GM18858 (cell line): ENCODE measurements around the gene SEMA4C.
A peak's percentile ranks its signal among the peaks of the same experiment; 100 is the strongest.
"Not testable (repeated sequence)": the region's sequence is repeated elsewhere in the genome, so short reads cannot be mapped to it uniquely, and the experiment has no call there.

Source experiments
- ATAC-seq: cut with Tn5 transposase; IDR thresholded peaks from one replicate; pipeline ENCODE4 v1.9.1; 2021; ENCODE audit not compliant: unreplicated experiment

Gene SEMA4C

DNA sequence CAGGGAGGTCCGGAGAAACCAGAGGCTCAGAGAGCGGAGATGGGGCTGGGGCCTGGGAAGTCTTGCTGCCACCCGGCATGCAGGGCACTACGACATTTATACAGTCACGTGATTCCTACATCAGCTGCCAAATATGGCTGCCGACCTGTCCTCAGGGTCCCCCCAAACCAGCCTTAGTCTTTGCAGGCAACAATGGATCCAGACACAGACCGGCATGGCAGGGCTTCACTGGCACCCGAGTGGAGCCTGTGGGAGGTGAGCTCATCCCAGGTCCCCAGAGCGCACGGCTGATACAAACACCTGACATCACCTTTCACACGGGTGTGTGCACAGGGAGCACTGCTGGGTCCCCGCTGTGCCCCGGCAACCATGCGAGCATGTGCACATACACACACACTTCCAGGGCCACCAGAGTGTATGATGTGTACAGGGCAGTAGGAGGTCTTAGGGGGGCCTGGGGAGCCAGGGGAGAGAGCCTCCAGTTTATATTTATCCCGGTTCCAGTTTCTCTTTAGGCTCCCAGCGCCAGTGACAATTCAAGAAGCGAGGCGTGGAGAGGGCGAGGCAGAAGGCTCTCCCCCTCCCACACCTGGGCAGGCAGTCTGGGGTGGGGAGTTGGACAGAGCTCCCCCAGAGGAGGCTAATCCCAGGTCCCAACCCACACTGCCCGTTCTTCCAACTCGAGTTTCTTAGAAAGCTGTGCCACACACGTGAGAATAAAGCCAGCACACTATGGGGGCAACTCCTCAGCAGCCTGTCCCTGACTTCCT is 2.7 kb downstream of the SEMA4C start:
- ATAC-seq, result no peak

DNA sequence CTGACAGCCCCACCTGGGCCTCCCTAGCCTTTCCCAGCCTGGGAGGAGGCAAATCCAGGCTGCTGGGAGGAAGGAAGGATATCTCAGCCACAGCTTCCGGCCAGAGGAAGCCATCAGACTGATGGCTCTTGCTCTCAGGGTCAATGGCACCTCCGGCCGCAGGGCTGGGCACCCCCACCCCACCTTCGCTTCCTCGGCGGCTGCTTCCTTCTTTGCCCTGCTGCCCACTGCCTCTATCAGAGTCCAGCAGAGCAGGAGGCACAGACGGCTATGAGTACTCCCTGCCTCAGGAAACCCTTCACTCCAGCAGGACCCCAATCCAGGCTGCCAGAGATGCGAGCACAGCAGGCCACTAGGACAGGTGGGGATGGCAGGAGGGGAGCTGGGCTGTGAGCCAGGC is 3.3 kb downstream of the SEMA4C start:
- ATAC-seq, result no peak

DNA sequence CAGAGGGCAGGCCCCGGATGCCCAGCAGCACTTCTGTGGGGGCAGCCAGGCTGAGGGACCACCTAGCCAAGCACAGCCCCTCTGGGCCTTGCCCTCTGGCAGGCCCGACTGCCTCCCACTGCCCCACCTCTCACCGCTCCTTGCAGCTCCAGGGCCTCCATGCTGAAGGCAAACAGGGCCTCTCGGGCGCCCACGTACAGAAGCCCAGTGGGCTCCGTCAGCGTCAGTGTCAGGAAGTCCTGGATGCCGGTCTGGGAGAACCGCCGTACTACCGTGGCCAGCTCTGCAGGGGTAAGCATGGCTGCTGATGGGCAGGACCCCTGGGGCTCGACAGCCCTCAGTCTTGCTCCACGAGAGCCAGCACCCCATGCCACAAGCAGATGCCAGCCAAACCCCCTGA is 3.7 kb downstream of the SEMA4C start:
- ATAC-seq, result no peak

DNA sequence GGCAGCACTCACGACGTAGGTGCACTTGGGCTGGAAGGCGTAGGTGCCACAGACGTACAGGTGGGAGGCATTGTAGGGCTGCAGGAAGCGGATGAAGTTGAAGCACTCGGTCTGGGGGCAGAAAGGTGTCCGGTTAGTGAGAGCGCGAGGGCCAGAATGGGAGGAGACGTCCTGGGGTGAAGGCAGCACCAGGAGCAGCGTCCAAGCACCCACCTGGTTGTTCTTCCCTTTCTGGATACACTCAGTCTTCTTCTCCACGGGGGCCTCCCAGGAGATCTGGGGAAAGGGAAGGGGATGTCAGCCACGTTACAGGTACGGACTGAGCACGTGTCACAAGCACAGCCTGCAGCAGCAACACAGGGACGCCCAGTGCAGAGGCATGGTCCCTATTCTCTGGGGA is 4.2 kb downstream of the SEMA4C start:
- no peak for ATAC-seq

DNA sequence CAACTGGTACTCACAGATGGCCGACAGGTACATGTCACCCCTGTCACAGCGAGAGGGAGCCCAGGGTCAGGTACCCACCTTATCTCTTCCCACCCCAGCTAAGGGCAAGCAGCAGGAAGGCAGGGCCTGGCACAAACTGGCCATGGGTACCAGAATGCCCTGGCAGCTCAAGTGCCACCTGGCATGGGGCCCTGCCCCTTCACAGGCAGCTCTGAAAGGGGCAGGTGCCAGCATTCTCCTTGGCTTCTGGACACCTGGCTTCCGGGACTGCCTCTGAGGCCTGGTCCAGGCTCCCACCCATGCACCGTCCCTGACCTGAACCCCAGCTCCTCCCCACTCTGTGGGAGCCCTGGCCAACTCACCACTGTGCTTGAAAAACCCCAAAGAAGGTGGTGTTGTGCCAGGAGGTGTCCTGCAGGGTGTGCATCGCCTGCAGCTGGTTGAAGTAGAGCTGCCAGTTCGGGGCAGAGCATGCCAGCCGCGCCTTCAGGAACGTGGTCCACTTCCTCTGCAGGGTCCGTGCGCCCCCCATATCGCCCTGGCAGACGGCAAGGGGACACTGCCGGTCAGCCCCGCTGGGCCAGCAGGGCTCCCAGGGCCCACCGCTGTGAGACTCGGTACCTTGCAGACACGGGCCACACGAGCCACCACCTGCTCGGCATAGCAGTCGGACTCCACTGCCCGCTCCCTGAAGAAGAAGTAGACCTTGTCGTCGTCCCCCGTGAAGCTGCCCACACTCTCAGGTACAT is 5.4 kb downstream of the SEMA4C start:
- no peak for ATAC-seq

DNA sequence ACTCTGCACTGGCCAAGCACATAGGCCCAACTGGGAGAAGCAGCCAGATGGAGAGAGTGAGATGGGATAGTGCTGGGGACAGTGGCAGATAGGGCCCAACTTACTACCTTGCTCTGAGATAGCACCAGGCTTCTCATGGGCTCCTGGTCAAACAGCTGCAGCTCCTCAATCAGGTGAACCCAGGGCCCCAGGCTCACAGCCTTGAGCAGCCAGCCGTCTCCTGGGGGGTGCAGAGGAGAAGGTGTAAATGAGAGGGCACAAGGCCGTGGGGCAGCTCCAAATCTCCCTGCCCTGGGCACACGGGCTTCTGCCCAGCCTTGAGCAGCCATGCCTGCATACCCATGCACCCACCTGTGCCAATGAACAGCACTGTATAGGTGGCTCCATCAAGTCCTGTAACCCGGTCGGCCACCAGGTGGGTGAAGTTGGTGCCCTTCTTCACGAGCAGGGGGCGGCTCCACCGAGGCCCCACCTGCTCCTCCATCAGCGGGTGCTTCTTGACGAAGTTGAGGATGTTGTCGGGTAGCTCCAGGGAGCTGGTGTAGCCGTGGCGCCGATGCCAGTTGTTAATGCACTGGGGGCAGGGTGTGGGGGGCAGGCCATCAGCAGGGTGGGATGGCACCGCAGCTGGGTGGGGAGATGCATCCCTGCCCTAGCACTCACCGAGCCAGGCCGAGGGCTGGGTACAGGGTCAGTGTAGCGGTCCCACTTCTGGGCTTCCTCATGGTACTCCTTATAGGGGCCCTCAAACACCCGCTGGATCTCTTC is 6.1 kb downstream of the SEMA4C start:
- no peak for ATAC-seq

DNA sequence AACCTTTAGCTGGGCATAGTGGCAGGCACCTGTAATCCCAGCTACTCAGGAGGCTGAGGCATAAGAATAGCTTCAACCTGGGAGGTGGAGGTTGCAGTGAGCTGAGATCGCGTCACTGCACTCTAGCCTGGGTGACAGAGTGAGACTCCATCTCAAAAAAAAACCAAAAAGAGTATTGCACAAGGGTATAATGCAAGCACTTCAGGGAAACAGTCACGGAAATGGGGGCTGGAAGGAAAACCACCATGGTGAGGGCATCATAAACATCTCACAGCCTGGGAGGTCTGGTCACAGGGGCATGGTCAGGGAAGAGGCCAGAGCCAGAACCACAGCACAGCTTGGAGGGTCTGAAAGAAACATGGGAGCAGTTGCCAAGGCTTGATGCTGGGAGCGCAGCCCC is 6.8 kb downstream of the SEMA4C start:
- ATAC-seq, result not testable (repeated sequence)

DNA sequence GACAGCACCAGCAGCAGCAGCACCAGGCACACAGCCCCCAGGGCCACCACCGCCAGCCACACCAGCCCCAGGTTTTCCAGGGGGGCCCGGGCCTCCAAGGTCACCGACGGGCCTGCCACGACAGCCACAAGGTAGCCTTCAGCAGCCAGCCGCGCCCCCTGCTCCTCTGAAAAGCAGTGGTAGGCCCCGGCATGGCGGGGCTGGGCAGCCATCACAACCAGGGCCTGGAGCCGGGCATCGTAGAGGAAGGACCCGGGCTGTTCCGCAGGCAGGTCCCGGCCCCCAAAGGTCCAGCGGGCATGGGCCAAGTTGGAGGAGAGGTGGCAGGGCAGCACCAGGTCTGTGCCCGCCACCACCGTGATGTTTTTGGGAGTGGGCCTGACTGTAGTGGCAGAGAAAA is 8.8 kb downstream of the SEMA4C start:
- ATAC-seq, result no peak

DNA sequence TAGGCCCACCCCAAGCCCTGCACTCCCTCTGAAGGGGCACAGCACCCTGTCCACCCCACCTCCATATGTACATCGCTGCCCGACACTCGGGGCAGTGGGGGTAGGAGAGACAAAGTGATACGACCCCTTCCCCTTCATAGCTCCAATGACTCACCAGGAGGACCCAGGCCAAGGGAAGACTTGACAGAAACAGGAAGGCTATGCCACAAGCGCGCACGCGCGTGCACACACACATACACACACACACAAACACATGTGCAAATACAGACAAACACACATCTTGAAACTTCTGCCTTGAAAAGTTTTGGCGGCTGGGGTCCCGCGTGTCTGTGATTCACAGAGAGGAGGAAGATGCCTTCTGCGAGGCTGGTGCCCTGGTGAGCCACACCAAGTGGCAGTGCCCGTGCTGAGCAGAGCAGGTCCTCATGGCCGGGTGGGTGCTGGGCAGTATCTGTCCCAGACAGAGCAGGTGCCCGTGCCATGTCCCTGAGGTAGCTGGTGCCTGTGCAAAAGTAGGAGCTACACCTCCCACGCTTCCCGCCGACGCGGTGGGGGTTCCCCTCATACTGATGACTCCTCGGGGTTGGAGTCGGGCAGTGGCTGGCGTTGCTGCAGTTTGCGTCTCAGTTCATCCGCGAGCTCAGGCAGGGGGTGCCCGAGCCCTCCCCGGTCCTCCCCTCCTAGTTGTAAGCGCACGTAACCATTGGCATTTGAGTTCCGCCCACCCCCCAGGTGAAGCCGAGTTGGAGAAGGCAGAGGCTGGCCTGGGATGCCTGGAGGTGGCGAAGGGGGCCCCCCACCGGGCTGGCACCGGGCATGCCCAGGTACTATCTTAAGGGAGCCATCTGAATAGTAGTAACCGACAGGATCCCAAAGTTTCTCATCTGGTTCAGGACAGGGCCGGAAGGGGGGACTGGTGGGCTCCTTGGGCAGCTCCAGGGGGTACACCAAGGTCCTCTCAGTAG is 9.5 kb downstream of the SEMA4C start:
- no peak for ATAC-seq

DNA sequence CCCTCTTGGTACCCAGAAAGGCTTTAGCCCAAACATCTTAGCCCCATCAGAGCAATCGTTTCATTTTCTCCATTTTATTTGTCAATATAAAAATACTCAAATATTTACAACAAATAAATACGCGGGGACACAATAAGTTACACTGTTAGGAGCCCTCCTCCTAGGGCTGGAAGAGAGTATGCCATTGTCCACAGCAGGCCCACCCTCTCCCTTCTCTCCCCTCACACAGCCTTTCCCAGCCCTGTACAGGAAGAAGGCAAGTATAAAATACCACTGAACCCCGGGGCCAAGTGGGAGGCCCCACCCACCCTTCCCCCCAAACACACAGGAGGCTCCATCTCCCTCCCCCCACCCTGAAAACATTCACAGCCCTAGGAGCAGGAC is 10.2 kb downstream of the SEMA4C start:
- no peak for ATAC-seq

DNA sequence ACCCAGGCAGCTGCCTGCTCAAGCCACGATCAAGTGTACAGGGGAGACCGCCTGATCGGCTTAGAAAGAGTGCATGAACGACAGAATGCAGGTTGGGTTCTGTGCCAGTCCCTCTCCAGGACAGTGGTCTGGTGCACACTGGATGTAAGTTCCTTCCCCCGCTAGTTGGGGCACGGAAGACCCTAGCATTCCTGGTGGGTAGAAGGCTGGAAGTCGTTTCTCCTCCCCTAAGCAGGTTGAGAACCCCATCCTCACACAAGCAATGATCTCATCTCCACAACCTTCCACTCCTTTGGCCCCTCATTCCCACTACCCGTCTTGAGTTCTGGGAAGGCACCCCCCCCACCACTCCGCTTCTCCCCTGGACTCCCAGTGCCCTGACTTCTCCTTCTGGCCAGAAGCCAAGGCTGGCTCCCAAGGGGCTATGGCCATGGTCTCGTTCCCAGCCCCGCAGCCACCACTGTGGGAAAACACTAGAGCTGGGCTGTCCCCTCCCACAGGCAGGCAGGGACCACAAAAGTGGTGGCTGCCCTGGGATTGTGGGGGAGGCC is 10.7 kb downstream of the SEMA4C start:
- ATAC-seq, result no peak

DNA sequence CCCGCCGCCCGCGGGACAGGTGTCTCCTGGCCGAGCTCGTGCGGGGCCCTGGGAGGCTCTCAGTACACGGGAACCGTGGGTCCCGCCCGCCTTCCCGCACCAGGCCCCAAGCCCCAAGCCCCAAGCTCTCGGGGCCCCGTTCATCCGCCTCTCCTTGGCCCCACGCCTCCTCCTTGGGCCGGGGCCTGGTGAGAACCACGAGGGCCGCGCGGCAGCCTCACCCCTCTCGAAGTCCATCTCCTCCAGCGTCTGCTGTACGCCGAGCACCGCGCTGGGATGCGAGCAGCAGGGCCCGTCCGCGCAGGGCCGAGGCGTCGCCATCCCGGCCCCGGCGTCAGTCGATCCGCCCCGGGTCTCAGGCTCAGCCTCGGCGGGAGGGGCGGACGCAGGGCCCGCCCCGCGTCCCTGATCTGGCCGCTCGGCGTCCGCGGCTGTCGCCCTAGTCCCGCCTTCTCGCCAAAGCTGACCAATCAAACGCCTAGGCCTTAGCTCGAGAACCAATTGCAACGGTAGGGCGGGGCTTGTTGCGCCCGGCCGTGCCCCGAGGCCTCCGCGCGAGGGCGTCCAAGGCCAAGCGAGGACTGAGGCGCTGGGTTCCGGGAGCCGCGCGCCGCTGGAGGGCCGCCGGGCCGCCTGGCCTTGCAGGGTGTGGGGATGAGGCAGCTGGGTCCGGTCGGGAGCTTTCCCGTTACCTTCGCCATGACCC is 12.1 kb downstream of the SEMA4C start, which contains the start of gene ANKRD39:
TSS of gene ANKRD39 (minus strand) at position 350 of the 706 bp plus-strand sequence. CDS start at position 321, 29 bp downstream.
- peak; percentile 92 for ATAC-seq

DNA sequence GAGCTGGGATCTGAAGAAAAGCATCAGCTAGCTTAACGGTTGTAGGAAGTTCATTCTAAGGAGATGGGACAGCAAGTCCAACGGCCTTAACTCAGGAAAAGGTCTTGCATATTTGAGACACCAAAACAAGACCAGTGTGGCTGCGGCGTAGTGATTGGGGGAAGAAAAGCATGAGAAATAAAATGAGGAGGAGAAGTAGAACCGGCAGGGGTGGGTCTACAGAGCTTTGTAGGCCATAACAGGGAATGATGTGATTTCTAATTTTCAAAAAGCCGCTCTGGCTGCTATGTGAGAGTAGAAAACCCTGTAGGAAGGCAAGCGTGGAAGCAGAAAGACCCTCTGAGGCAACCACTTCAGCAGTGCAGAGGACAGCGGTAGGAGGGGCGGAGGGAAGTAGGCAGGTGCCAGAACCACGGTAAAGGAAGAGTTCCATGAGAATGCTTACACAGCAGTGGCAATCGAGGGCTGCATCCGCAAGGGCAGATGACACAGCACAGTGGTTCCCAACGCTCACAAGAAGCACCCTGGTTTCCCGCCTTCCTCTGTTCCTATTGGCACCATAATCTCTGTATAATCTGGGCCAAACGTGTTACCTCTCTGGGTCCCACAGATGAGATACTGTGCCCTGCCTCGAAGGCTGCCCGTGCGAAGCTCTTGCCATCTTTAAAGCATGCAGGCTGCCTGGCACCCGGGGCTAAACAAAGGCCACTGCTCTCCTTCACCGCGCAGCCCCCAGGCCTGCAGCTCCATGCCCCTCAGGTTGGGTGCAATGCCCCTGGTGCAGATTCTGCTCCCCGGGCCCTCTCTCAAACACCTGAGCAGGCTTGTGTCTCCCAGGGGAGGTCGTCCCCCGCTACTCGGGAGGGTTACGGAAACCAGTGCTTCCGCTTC is 12.9 kb downstream of the SEMA4C start:
- no peak for ATAC-seq

DNA sequence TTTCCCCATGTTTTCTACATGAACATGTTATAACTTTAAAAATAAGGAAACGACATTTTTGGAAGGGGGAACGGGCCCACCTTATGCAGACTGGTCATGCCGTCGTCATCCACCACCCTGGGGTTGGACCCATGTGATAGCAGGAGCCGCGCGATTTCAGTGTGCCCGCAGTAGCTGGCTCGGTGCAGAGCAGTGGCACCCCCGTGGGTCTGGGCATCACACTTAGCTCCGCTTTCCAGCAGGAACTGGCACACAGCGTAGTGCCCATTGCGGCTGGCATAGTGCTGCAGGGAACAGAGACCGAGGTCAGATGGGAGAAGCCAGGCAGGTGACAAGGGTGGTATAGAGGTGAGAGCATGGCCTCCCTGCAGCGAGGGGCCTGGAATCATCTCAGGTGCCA is 16.6 kb downstream of the SEMA4C start:
- ATAC-seq, result no peak

DNA sequence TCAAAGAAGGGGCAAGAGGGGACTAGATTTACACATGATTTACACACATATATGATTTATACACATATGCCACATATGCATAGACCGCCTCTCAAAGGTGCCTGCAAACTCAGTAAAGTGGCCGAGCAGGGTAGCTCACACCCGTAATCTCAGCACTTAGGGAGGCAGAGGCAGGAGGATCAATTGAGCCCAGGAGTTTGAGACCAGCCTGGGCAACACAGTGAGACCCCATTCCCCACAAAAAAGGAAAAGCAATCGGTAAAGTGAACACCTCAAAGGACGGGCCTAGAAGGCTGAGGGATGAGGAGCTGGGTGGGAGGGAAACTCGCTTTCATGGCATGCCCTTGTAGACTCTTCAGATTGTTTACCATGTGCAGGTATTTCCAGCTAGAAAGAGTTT is 17.2 kb downstream of the SEMA4C start:
- ATAC-seq, result no peak

DNA sequence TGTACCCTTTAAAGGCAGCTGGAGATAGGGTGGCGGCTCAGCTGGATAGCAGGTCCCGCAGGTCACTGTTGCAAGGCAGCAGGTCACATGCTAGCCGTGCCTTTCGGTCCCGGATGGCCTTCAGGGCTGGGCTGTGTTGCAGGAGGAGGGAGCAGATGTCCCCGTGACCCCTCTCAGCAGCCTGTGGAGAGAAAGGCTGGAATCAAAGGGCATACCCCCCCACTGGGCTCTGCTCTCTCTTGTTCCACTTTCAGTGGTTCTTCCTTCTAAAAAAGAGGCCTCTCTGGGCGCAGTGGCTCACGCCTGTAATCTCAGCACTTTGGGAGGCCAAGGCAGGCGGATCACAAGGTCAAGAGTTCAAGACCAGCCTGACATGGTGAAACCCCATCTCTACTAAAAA is 21.6 kb downstream of the SEMA4C start:
- no peak for ATAC-seq

DNA sequence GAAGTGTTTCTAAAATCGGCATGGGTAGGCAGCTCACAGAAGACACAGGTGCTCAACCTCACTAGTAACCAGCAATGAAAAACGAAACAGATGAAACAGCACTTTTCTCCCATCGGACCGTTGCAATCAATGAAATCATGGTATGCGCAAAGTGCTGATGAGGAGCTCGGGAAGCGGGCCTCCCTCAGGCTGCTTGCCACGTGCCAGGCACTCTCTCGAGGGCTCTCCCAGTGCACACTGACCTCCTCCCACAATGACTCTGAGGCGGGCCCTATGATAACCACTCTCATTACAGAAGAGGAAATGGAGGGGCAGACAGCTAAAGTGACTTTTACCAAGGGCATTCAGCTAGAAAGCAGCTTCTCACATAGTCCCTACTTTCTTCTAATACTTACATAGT is 22.3 kb downstream of the SEMA4C start:
- ATAC-seq, result no peak

DNA sequence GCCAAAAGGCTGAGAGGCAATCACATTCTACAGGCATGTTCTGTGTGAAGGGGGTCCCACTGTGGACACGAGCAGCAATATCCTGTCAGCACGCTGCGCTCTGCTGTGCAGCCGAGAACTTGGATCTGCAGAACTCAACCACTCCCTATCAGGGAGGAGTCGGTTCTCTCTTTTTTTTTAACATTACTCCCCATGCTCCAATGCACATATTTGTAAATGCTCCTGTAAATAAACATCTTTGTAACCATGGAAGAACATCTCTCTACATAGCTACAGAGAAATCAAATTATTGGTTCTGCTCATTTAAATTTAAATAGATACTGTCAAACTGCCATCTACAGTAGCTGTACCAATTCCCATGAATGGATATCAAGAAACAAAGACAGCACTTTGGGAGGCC is 23.1 kb downstream of the SEMA4C start:
- no peak for ATAC-seq

DNA sequence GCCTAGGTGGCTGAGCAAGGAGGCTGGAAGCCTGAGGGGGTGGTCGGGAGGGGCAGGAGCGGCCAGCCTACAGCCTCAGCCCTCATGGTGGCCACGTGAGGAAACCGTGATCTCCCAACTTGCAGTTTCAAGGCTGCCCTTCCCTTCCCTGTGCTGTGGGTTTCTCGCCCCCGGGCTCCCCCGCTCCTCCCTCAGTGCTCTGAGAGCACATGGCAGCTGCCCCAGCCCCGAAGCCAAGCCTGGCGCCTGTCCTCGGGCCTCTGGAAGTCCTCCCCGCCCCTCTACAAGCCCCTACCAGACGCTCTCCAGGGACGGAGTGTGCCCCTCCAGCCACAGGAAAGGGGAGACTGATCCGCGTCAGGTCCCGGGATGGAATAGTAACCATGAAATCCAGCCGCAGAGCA is 25.5 kb downstream of the SEMA4C start:
- ATAC-seq, result no peak
